Activated naive CD8-positive, alpha-beta T cell treated with anti-CD3 and anti-CD28 coated beads, Interleukin-2, amount 50 U/mL, for 24 hours (primary cell): ENCODE measurements around the gene NFIC.

Source experiments
- ATAC-seq: fragments of 150-1000 bp; cut with Tn5 transposase; one replicate; pipeline ENCODE4 v1.10.0; 2021
- DNase-seq: peaks from one replicate; pipeline ENCODE4 v3.0.0; 2021
- H3K27ac Mint-ChIP-seq: one replicate; pipeline ENCODE4 v1.8.0; 2021; ENCODE audit warnings: mild to moderate bottlenecking, mixed read lengths
- H3K27me3 Mint-ChIP-seq: one replicate; pipeline ENCODE4 v1.8.0; 2021; ENCODE audit warnings: mixed read lengths
- H3K36me3 Mint-ChIP-seq: one replicate; pipeline ENCODE4 v1.8.0; 2021; ENCODE audit warnings: low read depth, mixed read lengths
- H3K4me1 Mint-ChIP-seq: one replicate; pipeline ENCODE4 v1.8.0; 2021; ENCODE audit warnings: mixed read lengths
- H3K4me3 Mint-ChIP-seq: one replicate; pipeline ENCODE4 v1.8.0; 2021; ENCODE audit warnings: mild to moderate bottlenecking, moderate library complexity, mixed read lengths
- H3K9me3 Mint-ChIP-seq: one replicate; pipeline ENCODE4 v1.8.0; 2021; ENCODE audit warnings: mixed read lengths

NFIC gene

DNA sequence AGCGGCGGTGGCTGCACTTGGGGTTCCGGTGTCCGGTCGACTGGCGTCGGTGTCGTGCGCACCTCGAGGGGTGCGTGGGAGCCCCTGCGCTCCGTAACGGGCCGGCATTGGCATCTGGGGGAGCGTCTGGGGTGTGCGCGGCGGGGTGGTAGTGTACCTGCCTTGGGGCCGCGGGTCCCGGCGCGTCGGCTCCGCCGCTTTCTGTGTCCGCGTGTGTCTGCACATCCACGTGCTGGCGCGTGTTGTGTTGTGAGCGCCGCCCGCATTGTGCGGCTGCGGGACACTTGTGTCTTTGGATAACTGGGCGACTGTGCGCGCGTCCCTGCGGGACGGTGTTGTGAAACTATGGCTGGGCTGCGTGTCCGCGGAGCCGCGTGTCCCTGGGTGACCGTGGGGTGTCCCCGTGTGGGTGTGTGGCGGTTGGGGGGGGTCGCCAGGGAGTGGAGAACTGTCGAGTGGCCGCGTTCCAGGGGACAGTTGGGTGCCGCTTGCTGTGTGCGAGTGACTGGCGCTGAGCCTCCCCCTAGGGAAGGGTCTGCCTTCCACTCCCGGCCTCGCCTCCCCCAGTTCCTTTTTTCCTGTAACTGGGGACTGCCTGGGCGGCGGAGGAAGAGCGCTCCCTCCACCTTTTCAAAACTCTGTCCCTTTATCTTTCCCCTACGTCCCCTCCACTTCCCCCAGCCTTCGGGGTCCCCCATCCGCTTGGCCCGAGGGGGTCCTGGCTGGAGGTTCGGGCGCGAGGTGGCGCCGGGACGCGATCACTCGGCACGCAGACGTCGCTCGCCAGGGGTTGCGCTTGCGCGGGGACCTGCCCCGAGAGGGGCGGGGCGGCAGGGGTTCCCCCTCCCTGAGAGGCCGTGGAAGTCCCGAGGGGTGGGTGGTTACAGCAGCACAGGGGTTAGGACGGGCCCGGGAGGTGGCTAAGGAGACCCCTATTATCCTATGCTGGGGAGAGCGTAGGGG lies 5.7 kb upstream of the NFIC start:
- H3K27me3 Mint-ChIP-seq, result peaks cover 6% of the 10 kb centered on the region
- ATAC-seq (peak; percentile 47), DNase-seq (peak; percentile 80)
- no peaks in the 10 kb centered on the region for H3K9me3 Mint-ChIP-seq
- no peaks in the 10 kb centered on the region for H3K36me3 Mint-ChIP-seq
- peaks cover 41% of the 10 kb centered on the region for H3K4me1 Mint-ChIP-seq
- peak overlapping the region; percentile 84 for H3K4me3 Mint-ChIP-seq
- H3K27ac Mint-ChIP-seq, result peak overlapping the region; percentile 80

DNA sequence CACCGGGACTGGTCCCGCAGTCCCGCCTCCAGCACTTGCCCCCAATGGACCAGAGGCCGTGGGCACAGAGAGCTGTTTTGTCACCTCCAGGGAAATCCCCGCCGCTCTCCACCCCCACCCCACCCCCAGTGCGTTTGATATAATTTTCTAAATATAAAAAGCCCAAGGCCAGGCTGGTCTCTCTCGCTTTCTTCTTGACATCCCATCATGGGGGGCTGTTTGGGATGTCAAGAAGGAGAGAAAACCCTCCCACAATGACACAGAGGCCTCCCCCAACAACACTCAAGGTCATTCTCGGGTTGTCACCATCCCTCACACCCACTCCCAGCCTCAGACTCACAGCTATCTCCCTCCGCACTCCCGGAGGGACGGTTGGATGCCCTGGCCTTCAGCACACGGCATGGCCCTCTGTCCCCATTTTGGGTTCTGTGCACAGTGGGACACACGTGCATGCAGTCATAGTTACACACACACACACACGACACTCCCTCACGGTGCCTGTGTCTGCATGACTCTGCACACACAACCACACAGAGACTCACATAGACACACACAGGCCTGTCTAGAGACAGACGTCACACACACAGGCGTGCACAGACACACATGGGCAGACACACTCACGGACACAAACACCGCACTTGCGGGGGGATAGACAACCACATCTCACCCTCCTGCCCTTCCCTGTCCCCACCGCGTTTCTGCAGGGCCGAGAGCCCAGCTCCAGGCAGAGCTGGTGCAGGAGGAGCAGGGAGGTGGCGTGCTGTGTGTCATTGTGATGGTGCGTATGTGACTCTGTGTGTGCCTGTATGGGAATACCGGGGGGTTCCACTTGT lies 4.8 kb upstream of the NFIC start:
- no peak for ATAC-seq
- Mint-ChIP-seq H3K4me3 (peak overlapping the region; percentile 84), H3K9me3 (no peaks in the 10 kb centered on the region), H3K36me3 (no peaks in the 10 kb centered on the region), H3K27ac (peak overlapping the region; percentile 80), H3K27me3 (peaks cover 6% of the 10 kb centered on the region), H3K4me1 (peaks cover 43% of the 10 kb centered on the region)
- no peak for DNase-seq

- H3K9me3 Mint-ChIP-seq, result no peaks in the 10 kb centered on the region
- no peaks in the 10 kb centered on the region for H3K36me3 Mint-ChIP-seq
- ATAC-seq, result no peak
- H3K4me1 Mint-ChIP-seq, result peaks cover 37% of the 10 kb centered on the region
- H3K4me3 Mint-ChIP-seq, result peak overlapping the region; percentile 5
- peak overlapping the region; percentile 8 for H3K27ac Mint-ChIP-seq
- H3K27me3 Mint-ChIP-seq, result peaks cover 6% of the 10 kb centered on the region
- DNase-seq, result no peak
Observed at GRCh38 chr19:3362217-3362906, 4.0 kb upstream of the NFIC start.

GRCh38 chr19:3363841-3364500 lies 2.4 kb upstream of the NFIC start:
- DNase-seq (no peak), ATAC-seq (no peak)
- H3K4me3 Mint-ChIP-seq, result no peak overlapping the region
- no peaks in the 10 kb centered on the region for H3K36me3 Mint-ChIP-seq
- no peak overlapping the region for H3K27ac Mint-ChIP-seq
- H3K9me3 Mint-ChIP-seq, result no peaks in the 10 kb centered on the region
- H3K27me3 Mint-ChIP-seq, result peaks cover 3% of the 10 kb centered on the region
- peaks cover 40% of the 10 kb centered on the region for H3K4me1 Mint-ChIP-seq

DNA sequence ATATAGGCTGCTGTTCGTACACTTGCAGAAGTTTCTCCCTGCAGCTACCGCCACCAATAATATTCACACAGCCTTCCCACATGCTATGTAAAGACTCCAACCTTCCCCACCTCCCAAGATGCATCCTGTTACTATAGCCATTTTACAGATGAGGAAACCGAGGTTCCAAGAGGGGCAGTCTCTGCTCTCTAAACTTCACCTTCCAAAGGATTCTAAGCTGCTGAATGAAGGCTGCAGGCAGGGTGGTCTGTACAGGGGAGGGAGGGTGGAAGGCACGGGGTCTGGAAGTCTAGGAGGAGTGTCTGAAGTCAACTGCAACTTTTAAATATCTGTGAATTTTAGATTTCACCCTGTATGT lies 1.9 kb upstream of the NFIC start:
- no peaks in the 10 kb centered on the region for H3K36me3 Mint-ChIP-seq
- H3K4me1 Mint-ChIP-seq, result peaks cover 42% of the 10 kb centered on the region
- no peak overlapping the region for H3K27ac Mint-ChIP-seq
- no peak for ATAC-seq
- no peak overlapping the region for H3K4me3 Mint-ChIP-seq
- no peak for DNase-seq
- no peaks in the 10 kb centered on the region for H3K9me3 Mint-ChIP-seq
- H3K27me3 Mint-ChIP-seq, result peaks cover 4% of the 10 kb centered on the region

DNA sequence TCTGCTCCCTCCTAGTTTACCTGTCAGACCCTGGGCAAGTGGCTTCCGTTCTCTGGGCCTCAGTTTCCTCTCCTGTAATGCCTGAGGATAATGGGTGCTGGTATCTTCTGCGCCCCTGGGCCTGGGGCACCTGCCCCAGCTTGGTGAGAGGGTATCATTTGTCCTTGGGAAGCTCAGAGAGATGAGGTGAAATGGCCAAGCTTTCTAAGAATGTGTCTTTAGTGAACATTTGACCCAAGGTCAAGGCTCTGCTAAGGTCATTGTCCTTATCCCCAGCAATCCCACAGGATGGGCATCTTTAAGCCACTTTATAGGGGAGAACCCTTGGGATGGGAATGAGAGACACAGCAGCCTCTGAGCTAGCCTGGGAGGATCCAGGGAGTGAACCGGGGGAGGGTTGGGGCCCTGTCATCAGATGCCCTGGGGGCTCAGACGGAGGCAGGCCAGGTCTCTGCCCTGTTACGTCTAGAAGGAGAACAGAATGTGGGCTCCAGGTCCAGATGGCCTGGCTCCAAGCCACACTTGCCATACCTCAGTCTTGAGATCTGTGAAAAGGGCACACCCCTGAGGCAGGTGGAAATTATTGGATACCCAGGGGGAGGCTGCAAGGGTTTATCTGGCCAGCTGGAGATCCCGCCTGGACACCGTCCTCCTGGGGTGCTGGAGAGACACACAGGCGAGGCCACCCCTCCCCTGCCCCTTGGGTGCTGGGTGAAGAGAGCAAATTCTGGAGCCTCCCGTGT lies 1.1 kb upstream of the NFIC start:
- Mint-ChIP-seq H3K4me1 (peaks cover 47% of the 10 kb centered on the region), H3K36me3 (no peaks in the 10 kb centered on the region), H3K4me3 (peak overlapping the region; percentile 55), H3K27ac (no peak overlapping the region), H3K27me3 (peaks cover 4% of the 10 kb centered on the region), H3K9me3 (no peaks in the 10 kb centered on the region)
- no peak for ATAC-seq
- DNase-seq, result no peak

- H3K9me3 Mint-ChIP-seq, result no peaks in the 10 kb centered on the region
- peaks cover 4% of the 10 kb centered on the region for H3K27me3 Mint-ChIP-seq
- H3K4me3 Mint-ChIP-seq, result peak overlapping the region; percentile 72
- DNase-seq (peak; percentile 35), ATAC-seq (no peak)
- no peak overlapping the region for H3K27ac Mint-ChIP-seq
- H3K4me1 Mint-ChIP-seq, result peaks cover 47% of the 10 kb centered on the region
- H3K36me3 Mint-ChIP-seq, result no peaks in the 10 kb centered on the region
Observed at GRCh38 chr19:3366753-3367627, 607 bp downstream of the NFIC start.

GRCh38 chr19:3367628-3368440 lies 1.5 kb downstream of the NFIC start:
- Mint-ChIP-seq H3K36me3 (no peaks in the 10 kb centered on the region), H3K27ac (no peak overlapping the region), H3K27me3 (peaks cover 4% of the 10 kb centered on the region), H3K4me1 (peaks cover 41% of the 10 kb centered on the region), H3K4me3 (peak overlapping the region; percentile 72), H3K9me3 (no peaks in the 10 kb centered on the region)
- ATAC-seq, result no peak
- no peak for DNase-seq

GRCh38 chr19:3368441-3368795 lies 2.0 kb downstream of the NFIC start:
- DNase-seq (no peak), ATAC-seq (no peak)
- Mint-ChIP-seq H3K4me3 (peak overlapping the region; percentile 72), H3K9me3 (no peaks in the 10 kb centered on the region), H3K27me3 (peaks cover 4% of the 10 kb centered on the region), H3K36me3 (no peaks in the 10 kb centered on the region), H3K4me1 (peaks cover 41% of the 10 kb centered on the region), H3K27ac (peak overlapping the region; percentile 1)

GRCh38 chr19:3368848-3369336 lies 2.5 kb downstream of the NFIC start:
- H3K27ac Mint-ChIP-seq, result peak overlapping the region; percentile 1
- H3K4me1 Mint-ChIP-seq, result peaks cover 41% of the 10 kb centered on the region
- H3K27me3 Mint-ChIP-seq, result peaks cover 4% of the 10 kb centered on the region
- ATAC-seq (no peak), DNase-seq (no peak)
- H3K9me3 Mint-ChIP-seq, result no peaks in the 10 kb centered on the region
- no peaks in the 10 kb centered on the region for H3K36me3 Mint-ChIP-seq
- peak overlapping the region; percentile 49 for H3K4me3 Mint-ChIP-seq

DNA sequence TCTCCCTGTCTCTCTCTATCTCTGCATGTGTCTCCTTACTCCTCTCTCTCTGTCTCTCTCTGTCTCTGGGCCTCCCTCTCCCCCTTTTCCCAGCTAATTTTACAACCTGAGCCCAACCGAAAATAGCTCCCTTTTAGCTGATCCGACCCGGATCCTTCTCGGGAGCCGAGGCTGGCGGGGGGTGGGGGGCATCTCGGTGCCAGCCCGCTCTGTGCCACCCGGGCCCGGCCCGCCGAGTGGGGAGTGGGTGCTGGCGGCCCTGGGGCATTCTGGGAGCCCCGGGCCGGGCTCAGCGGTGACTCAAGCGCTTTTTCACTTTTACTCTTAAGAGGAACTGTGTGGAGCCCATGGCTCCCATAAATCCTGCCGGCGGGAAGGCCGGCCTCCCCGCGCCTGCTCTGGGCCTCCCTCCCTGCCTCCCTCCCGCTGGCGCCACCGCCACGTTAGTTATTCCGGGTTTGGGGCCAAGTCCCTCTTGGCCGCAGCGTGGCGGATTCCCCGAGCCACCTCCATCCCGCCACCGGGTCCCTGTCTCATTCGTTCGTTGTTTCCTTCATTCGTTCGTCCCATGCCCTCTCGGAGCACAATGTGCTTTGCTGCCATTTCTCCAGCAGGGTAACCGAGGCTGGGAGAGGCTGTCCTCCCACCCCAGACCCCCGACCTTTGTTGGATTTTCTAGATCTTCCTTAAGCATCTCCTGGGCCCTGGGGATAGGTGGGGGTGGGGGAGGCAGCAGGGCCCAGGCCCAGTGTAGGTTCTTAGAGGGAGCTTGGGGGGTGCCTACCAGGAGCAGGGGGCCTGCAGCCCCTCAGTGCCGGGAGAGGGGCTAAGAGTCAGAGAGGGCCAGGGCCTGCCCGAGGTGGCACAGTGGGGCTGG lies 3.2 kb downstream of the NFIC start:
- Mint-ChIP-seq H3K9me3 (no peaks in the 10 kb centered on the region), H3K27ac (peak overlapping the region; percentile 73), H3K36me3 (no peaks in the 10 kb centered on the region), H3K4me1 (peaks cover 41% of the 10 kb centered on the region), H3K4me3 (peak overlapping the region; percentile 49), H3K27me3 (peaks cover 4% of the 10 kb centered on the region)
- ATAC-seq (no peak), DNase-seq (no peak)
